Ishikawa (cell line): ENCODE results near the gene SCN10A.

Experiments
- CEBPB ChIP-seq: IDR thresholded peaks from 2 replicates; pipeline ENCODE4 v1.6.1; 2012
- EGR1 ChIP-seq: IDR thresholded peaks from 2 replicates; pipeline ENCODE4 v1.6.1; 2012
- EP300 ChIP-seq: IDR thresholded peaks from 2 replicates; pipeline ENCODE4 v1.6.1; 2012; ENCODE audit warnings: borderline replicate concordance
- MAX ChIP-seq: IDR thresholded peaks from 2 replicates; pipeline ENCODE4 v1.6.1; 2012
- NFIC ChIP-seq: IDR thresholded peaks from 2 replicates; pipeline ENCODE4 v1.6.1; 2012
- RAD21 ChIP-seq: IDR thresholded peaks from 2 replicates; pipeline ENCODE4 v1.6.1; 2012; ENCODE audit warnings: low read depth
- REST ChIP-seq: IDR thresholded peaks from 2 replicates; pipeline ENCODE4 v1.6.1; 2012; ENCODE audit warnings: low read depth, mild to moderate bottlenecking
- TAF1 ChIP-seq: IDR thresholded peaks from 2 replicates; pipeline ENCODE4 v1.6.1; 2012; ENCODE audit warnings: low read depth, mild to moderate bottlenecking
- TCF12 ChIP-seq: IDR thresholded peaks from 2 replicates; pipeline ENCODE4 v1.6.1; 2012; ENCODE audit warnings: low read depth
- YY1 ChIP-seq: IDR thresholded peaks from 2 replicates; pipeline ENCODE4 v1.6.1; 2012; ENCODE audit warnings: low read depth

- TF ChIP-seq RAD21 (no peak), TAF1 (no peak), EP300 (no peak), MAX (no peak), CEBPB (no peak), TCF12 (no peak), REST (no peak), EGR1 (no peak), YY1 (no peak), NFIC (no peak)
Measured at GRCh38 chr3:38711321-38711720, 104.7 kb downstream of the SCN10A start.
